ENCODE data around the gene EML3.

The EML3 gene

DNA sequence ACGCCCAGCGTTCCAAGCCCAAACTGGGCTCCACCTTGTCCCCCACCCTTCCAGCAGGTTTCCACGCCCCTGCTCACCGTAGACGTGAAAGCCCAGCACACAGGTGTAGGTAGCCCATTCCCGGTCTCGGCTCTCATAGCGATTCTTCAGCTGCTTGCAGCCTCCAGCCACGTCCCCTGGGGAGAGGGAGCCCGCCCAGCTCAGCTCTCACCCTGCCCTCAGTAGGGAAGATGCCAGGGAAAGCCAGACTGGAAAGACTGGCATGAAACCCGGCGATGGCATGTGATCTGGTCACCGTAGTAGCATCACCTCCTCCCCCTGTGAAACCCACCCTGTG is 9.5 kb downstream of the EML3 start:
- in situ Hi-C loops (cut with MboI; ENCODE audit: low sequenced_read_pairs, unreplicated experiment): no loop called here
- DNase-seq (ENCODE audit: low spot score): no peak
- TF ChIP-seq, protein P1, sequence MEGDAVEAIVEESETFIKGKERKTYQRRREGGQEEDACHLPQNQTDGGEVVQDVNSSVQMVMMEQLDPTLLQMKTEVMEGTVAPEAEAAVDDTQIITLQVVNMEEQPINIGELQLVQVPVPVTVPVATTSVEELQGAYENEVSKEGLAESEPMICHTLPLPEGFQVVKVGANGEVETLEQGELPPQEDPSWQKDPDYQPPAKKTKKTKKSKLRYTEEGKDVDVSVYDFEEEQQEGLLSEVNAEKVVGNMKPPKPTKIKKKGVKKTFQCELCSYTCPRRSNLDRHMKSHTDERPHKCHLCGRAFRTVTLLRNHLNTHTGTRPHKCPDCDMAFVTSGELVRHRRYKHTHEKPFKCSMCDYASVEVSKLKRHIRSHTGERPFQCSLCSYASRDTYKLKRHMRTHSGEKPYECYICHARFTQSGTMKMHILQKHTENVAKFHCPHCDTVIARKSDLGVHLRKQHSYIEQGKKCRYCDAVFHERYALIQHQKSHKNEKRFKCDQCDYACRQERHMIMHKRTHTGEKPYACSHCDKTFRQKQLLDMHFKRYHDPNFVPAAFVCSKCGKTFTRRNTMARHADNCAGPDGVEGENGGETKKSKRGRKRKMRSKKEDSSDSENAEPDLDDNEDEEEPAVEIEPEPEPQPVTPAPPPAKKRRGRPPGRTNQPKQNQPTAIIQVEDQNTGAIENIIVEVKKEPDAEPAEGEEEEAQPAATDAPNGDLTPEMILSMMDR (IDR thresholded peaks at IDR 0.05; ENCODE audit: borderline replicate concordance, control extremely low read depth, extremely low read depth, insufficient read depth, missing control alignments): no peak

- in situ Hi-C loops (cut with MboI; ENCODE audit: low sequenced_read_pairs, unreplicated experiment): no loop called here
- TF ChIP-seq, protein P1 (IDR thresholded peaks at IDR 0.05; ENCODE audit: borderline replicate concordance, control extremely low read depth, extremely low read depth, insufficient read depth, missing control alignments): no peak
- peak; percentile 60 for DNase-seq (ENCODE audit: low spot score)
These were observed 10.2 kb downstream of the EML3 start for GRCh38 chr11:62602141-62603071.

GRCh38 chr11:62601372-62602140 is 11.0 kb downstream of the EML3 start, which contains the start of gene MTA2:
TSS of gene MTA2 (minus strand) at chr11:62601865. CDS start at chr11:62601450, 415 bp downstream.
- TF ChIP-seq, protein P1 (IDR thresholded peaks at IDR 0.05; ENCODE audit: borderline replicate concordance, control extremely low read depth, extremely low read depth, insufficient read depth, missing control alignments): no peak
- in situ Hi-C loops (cut with MboI; ENCODE audit: low sequenced_read_pairs, unreplicated experiment): no loop called here
- DNase-seq (ENCODE audit: low spot score): peak; percentile 98

DNA sequence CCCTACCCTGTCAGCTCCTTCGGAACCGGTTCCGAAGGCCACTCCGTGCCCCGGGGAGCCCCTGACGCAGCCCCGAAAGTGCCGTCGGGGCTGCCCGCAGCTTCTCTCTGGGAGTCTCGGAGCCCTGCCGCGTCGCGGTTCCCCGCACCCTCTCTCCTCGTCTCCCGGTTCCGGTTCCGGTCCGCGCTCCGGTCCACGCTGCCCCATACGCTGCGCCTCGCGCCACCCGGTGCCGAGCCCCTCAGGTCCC is 11.5 kb downstream of the EML3 start:
- no peak for DNase-seq (ENCODE audit: low spot score)
- TF ChIP-seq, protein P1 (IDR thresholded peaks at IDR 0.05; ENCODE audit: borderline replicate concordance, control extremely low read depth, extremely low read depth, insufficient read depth, missing control alignments): no peak
- in situ Hi-C loops (cut with MboI; ENCODE audit: low sequenced_read_pairs, unreplicated experiment): no loop called here

- TF ChIP-seq, protein P1 (IDR thresholded peaks at IDR 0.05; ENCODE audit: borderline replicate concordance, control extremely low read depth, extremely low read depth, insufficient read depth, missing control alignments): no peak
- no peak for DNase-seq (ENCODE audit: low spot score)
- in situ Hi-C loops (cut with MboI; ENCODE audit: low sequenced_read_pairs, unreplicated experiment): no loop called here
These were observed 12.0 kb downstream of the EML3 start for GRCh38 chr11:62600367-62601121.

DNA sequence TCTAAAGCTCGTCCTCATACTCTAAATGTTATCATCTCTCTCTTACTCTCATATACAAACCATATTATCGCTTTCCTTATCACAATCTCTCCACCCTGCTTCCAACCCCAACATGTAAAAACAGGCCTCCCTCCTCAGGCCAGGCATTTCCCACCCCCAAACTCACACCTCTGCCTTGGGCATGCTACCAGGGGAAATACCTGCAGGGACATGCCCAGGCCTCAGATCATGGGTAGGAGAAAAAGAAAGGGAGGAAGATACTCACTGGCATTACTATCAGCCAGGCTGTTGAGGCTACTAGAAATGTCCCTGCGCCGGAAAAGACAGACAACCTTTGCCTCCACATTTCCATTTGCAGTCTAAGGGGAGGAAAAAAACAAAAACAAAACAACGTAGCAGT is 12.7 kb downstream of the EML3 start:
- TF ChIP-seq, protein P1 (IDR thresholded peaks at IDR 0.05; ENCODE audit: borderline replicate concordance, control extremely low read depth, extremely low read depth, insufficient read depth, missing control alignments): no peak
- in situ Hi-C loops (cut with MboI; ENCODE audit: low sequenced_read_pairs, unreplicated experiment): no loop called here
- DNase-seq (ENCODE audit: low spot score): no peak

Data from GM13976 (cell line).